Endothelial cell of umbilical vein (primary cell): ENCODE measurements around the gene ZFYVE16. TPM values are rescaled to one million over a fixed set of nuclear protein-coding genes. Genes with fewer than 3 reads are reported as not detected.

ENCODE experiments used
- BruUV-seq: library from RNA; stranded (reverse); fragments of 400-500 nt; replicated peaks from 2 replicates; lab custom pipeline; 2021; lab: Mats Ljungman, UMichigan
- CTCF ChIA-PET: fragments of 300-600, 350-600 bp; sonication (Branson Sonifier 250); formaldehyde crosslinking; loops from one replicate; lab custom pipeline; 2021; ENCODE audit warnings: antibody characterized with exemption, inconsistent platforms; lab: Charles Lee
- POLR2A ChIA-PET: fragments of 300-600, 350-600 bp; sonication (Branson Sonifier 250); formaldehyde crosslinking; loops from one replicate; lab custom pipeline; 2021; ENCODE audit warnings: antibody characterized with exemption, inconsistent platforms; lab: Charles Lee
- DNase-seq: peaks from one replicate; pipeline ENCODE4 v3.0.0-alpha.2; 2011; ENCODE audit warnings: low read depth, low spot score
- FAIRE-seq: peaks from 2 replicates; lab custom pipeline; 2011; peaks lifted over from hg19 to GRCh38; lab: Jason Lieb, UNC
- H2AFZ ChIP-seq: 2 replicates; pipeline ENCODE4 v1.6.0; 2012; ENCODE audit warnings: low read depth, low read length, control low read depth, inconsistent platforms
- H3K27ac ChIP-seq: 2 replicates; pipeline ENCODE4 v1.5.1; 2011; ENCODE audit warnings: low read depth, mild to moderate bottlenecking, control low read depth, low read length, moderate library complexity; ENCODE audit not compliant: insufficient read depth
- H3K27me3 ChIP-seq, 2 experiments: 2 replicates each; pipeline versions ENCODE4 v1.6.0 to v1.6.1; 2011; ENCODE audit warnings: low read length in 2 of 2, mixed read lengths in 1 of 2; ENCODE audit not compliant: control insufficient read depth in 2 of 2, insufficient read depth in 2 of 2
- H3K36me3 ChIP-seq, 2 experiments: 2 replicates in 1 of 2; 3 replicates in 1 of 2; pipeline ENCODE4 v1.5.1; 2011; ENCODE audit warnings: low read length in 2 of 2, mild to moderate bottlenecking in 1 of 2, moderate library complexity in 1 of 2; ENCODE audit not compliant: control insufficient read depth in 2 of 2, insufficient read depth in 2 of 2; ENCODE audit errors: extremely low read depth in 1 of 2
- H3K4me1 ChIP-seq: 3 replicates; pipeline ENCODE4 v1.5.1; 2011; ENCODE audit warnings: mild to moderate bottlenecking, low read length; ENCODE audit not compliant: control insufficient read depth, insufficient read depth; ENCODE audit errors: extremely low read depth
- H3K4me2 ChIP-seq: 2 replicates; pipeline ENCODE4 v1.6.1; 2011; ENCODE audit warnings: low read length, control low read depth, mixed read lengths; ENCODE audit not compliant: insufficient read depth
- H3K4me3 ChIP-seq, 3 experiments: fragments of 200-600 bp in 1 of 3; sonication (generic), shearing (Covaris generic) in 1 of 3; replicated peaks in 1 of 3; 2 replicates each; pipeline ENCODE4 v1.5.1; 2011 to 2016; ENCODE audit warnings: control low read depth in 3 of 3, low read length in 3 of 3, mild to moderate bottlenecking in 2 of 3, inconsistent platforms in 1 of 3, low read depth in 1 of 3, moderate library complexity in 1 of 3; ENCODE audit not compliant: insufficient read depth in 1 of 3
- H3K79me2 ChIP-seq: 2 replicates; pipeline ENCODE4 v1.6.0; 2012; ENCODE audit warnings: low read length, inconsistent platforms; ENCODE audit not compliant: control insufficient read depth, insufficient read depth
- H3K9ac ChIP-seq: replicated peaks from 2 replicates; pipeline ENCODE3; 2011; ENCODE audit warnings: low read length, control low read depth; ENCODE audit not compliant: insufficient read depth; ENCODE audit errors: extremely low read depth
- H3K9me1 ChIP-seq: replicated peaks from 3 replicates; pipeline ENCODE4 v1.6.0; 2011; ENCODE audit warnings: mild to moderate bottlenecking, low read length; ENCODE audit not compliant: control insufficient read depth, insufficient read depth; ENCODE audit errors: extremely low read depth
- H3K9me3 ChIP-seq: replicated peaks from 2 replicates; pipeline ENCODE4 v1.5.1; 2012; ENCODE audit warnings: low read length, inconsistent platforms; ENCODE audit not compliant: control insufficient read depth, insufficient read depth
- H4K20me1 ChIP-seq: replicated peaks from 2 replicates; pipeline ENCODE3; 2011; ENCODE audit warnings: mild to moderate bottlenecking, low read length; ENCODE audit not compliant: control insufficient read depth, insufficient read depth; ENCODE audit errors: extremely low read depth
- EZH2 ChIP-seq: IDR thresholded peaks from 2 replicates; pipeline ENCODE4 v1.6.1; 2012; ENCODE audit warnings: borderline replicate concordance, low read depth, mild to moderate bottlenecking, moderate library complexity, low read length, inconsistent platforms; ENCODE audit not compliant: severe bottlenecking
- FOS ChIP-seq: IDR thresholded peaks from 2 replicates; pipeline ENCODE4 v1.6.1; 2011; ENCODE audit warnings: mild to moderate bottlenecking, low read length, moderate library complexity, borderline replicate concordance; ENCODE audit not compliant: insufficient read depth
- GATA2 ChIP-seq: IDR thresholded peaks from 2 replicates; pipeline ENCODE4 v1.7.0; 2011; ENCODE audit warnings: low read depth, mild to moderate bottlenecking, moderate library complexity, mixed read lengths, low read length; ENCODE audit not compliant: insufficient read length, insufficient read depth
- JUN ChIP-seq: IDR thresholded peaks from 2 replicates; pipeline ENCODE4 v1.6.1; 2011; ENCODE audit warnings: borderline replicate concordance, low read depth; ENCODE audit not compliant: insufficient read length, insufficient read depth
- MAX ChIP-seq: IDR thresholded peaks from 2 replicates; pipeline ENCODE4 v1.6.1; 2011; ENCODE audit not compliant: insufficient read depth, insufficient read length
- MYC ChIP-seq: IDR thresholded peaks from one replicate; pipeline ENCODE4 v1.6.1; 2011; ENCODE audit warnings: mild to moderate bottlenecking, low read depth, low read length
- POLR2A ChIP-seq: IDR thresholded peaks from 2 replicates; pipeline ENCODE4 v1.6.1; 2012; ENCODE audit warnings: low read depth, mild to moderate bottlenecking, control low read depth, low read length
- POLR2AphosphoS5 ChIP-seq: IDR thresholded peaks from 2 replicates; pipeline ENCODE4 v1.6.1; 2012; ENCODE audit warnings: low read depth, mild to moderate bottlenecking, control low read depth, low read length, moderate library complexity; ENCODE audit not compliant: insufficient read depth
- dilution Hi-C: fragments of 300-500 bp; cut with MboI; formaldehyde crosslinking; loops from one replicate; pipeline ENCODE4 v1.15.0; 2019; ENCODE audit warnings: low sequenced_read_pairs; ENCODE audit not compliant: extremely low pct_ligation_motif_present
- intact Hi-C: fragments of 100-400 bp; cut with micrococcal nuclease; formaldehyde crosslinking; loops from one replicate; pipeline ENCODE4 v1.10.0; 2022
- polyA plus RNA-seq, 4 experiments: library from polyadenylated mRNA; depleted of rRNA in 3 of 4; stranded (reverse) in 3 of 4; unstranded in 1 of 4; fragments of >200 nt; gene quantifications; 2 replicates each; pipeline versions ENCODE4 v1.2.1 to v1.2.3, GENCODE V29; 2011 to 2012; ENCODE audit warnings: missing spikeins in 1 of 4
- total RNA-seq: library from RNA; stranded (reverse); gene quantifications from 2 replicates; pipeline ENCODE4 v1.2.3, GENCODE V29; 2021
- TF ChIP-seq, protein P1 (sequence below), 2 donors: IDR thresholded peaks; 1 replicate in 1 of 2; 2 replicates in 1 of 2; pipeline ENCODE4 v1.5.1; 2011; ENCODE audit warnings: low read length in 2 of 2, mild to moderate bottlenecking in 2 of 2, moderate library complexity in 2 of 2, control low read depth in 1 of 2, inconsistent platforms in 1 of 2, low read depth in 1 of 2; ENCODE audit not compliant: insufficient read depth in 1 of 2; ENCODE audit errors: extremely low read depth in 1 of 2

Gene ZFYVE16
- total and polyA plus RNA-seq, 2 donors (not counting 3 experiments of a cell fraction or from before 2014, with no cell fraction given): 5.1 to 43.1 TPM

GRCh38 chr5:80481019-80481893, 73.4 kb downstream of the ZFYVE16 start:
- H3K36me3 ChIP-seq: no peaks in the 10 kb centered on the region
- no peaks in the 10 kb centered on the region for H3K9me1 ChIP-seq
- no peaks in the 10 kb centered on the region for H3K4me1 ChIP-seq
- intact Hi-C loops (loop anchor here (1.0 to 10.0 kb wide), 5 partner anchors 73 to 714 kb away; partner anchors contain the start of genes RASGRF2 and ZFYVE16), dilution Hi-C loops (no loop called here)
- BruUV-seq: no TSS peak
- peaks cover 2% of the 10 kb centered on the region for H4K20me1 ChIP-seq
- POLR2A ChIA-PET: interaction anchor here (0.9 kb wide), 1 partner anchor 74 kb away, joined by 4 read pairs; the partner anchor contains the start of gene ZFYVE16
- H3K9me3 ChIP-seq: no peaks in the 10 kb centered on the region
- H3K79me2 ChIP-seq: no peaks in the 10 kb centered on the region
- H3K9ac ChIP-seq: no peak overlapping the region
- TF ChIP-seq, protein P1, sequence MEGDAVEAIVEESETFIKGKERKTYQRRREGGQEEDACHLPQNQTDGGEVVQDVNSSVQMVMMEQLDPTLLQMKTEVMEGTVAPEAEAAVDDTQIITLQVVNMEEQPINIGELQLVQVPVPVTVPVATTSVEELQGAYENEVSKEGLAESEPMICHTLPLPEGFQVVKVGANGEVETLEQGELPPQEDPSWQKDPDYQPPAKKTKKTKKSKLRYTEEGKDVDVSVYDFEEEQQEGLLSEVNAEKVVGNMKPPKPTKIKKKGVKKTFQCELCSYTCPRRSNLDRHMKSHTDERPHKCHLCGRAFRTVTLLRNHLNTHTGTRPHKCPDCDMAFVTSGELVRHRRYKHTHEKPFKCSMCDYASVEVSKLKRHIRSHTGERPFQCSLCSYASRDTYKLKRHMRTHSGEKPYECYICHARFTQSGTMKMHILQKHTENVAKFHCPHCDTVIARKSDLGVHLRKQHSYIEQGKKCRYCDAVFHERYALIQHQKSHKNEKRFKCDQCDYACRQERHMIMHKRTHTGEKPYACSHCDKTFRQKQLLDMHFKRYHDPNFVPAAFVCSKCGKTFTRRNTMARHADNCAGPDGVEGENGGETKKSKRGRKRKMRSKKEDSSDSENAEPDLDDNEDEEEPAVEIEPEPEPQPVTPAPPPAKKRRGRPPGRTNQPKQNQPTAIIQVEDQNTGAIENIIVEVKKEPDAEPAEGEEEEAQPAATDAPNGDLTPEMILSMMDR (IDR thresholded peaks at IDR 0.05; ENCODE audit: extremely low read depth in 1 of 2, insufficient read depth in 1 of 2, low read depth in 1 of 2, low read length in 2 of 2): peak; percentile 81 to 85
- TF ChIP-seq POLR2A: no peak
- no peak overlapping the region for H3K4me3 ChIP-seq
- no peak overlapping the region for H3K27ac ChIP-seq
- H2AFZ ChIP-seq: no peak overlapping the region
- no peaks in the 10 kb centered on the region for H3K27me3 ChIP-seq
- FAIRE-seq (peak; percentile 74), DNase-seq (peak; percentile 59)
- H3K4me2 ChIP-seq: no peak overlapping the region
- CTCF ChIA-PET: interaction anchor here (0.6 to 6.3 kb wide), 40 partner anchors 9 to 714 kb away, joined by 3 to 116 read pairs (median 4); partner anchors contain the start of genes DHFR, MSH3 and ZFYVE16

DNA sequence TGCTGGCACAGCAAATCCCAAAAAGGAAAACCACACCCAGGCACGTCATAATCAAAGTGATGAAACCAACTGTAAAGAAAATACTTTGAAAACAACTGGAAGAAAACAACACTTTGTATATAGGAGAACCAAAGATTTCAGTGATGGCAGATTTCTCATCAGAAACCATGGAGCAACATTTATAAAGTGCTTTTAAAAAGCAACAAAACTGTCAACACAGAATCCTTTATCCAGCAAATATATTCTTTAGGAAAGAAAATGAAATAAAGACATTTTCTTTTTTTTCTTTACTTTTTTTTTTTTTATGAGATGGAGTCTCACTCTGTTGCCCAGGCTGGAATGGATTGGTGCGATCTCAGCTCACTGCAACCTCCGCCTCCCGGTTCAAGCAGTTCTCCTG, 74.7 kb downstream of the ZFYVE16 start:
- H3K27ac ChIP-seq: no peak overlapping the region
- H3K79me2 ChIP-seq: no peaks in the 10 kb centered on the region
- no peaks in the 10 kb centered on the region for H3K36me3 ChIP-seq
- TF ChIP-seq GATA2 (no peak), MAX (no peak), FOS (no peak), JUN (no peak), POLR2A (no peak), MYC (no peak), EZH2 (no peak), POLR2AphosphoS5 (no peak)
- TF ChIP-seq, protein P1 (IDR thresholded peaks at IDR 0.05; ENCODE audit: extremely low read depth in 1 of 2, insufficient read depth in 1 of 2, low read depth in 1 of 2, low read length in 2 of 2): no peak
- no TSS peak for BruUV-seq
- H3K4me1 ChIP-seq: no peaks in the 10 kb centered on the region
- H3K9me1 ChIP-seq: no peaks in the 10 kb centered on the region
- FAIRE-seq (no peak), DNase-seq (no peak)
- dilution Hi-C loops (no loop called here), intact Hi-C loops (loop anchor here (10.0 kb wide), 1 partner anchor 482 kb away; the partner anchor contains the start of gene RASGRF2)
- no peak overlapping the region for H2AFZ ChIP-seq
- H3K27me3 ChIP-seq: no peaks in the 10 kb centered on the region
- H3K4me3 ChIP-seq: no peak overlapping the region
- no peaks in the 10 kb centered on the region for H3K9me3 ChIP-seq
- ChIA-PET CTCF (interaction anchor here (1.0 to 6.3 kb wide), 6 partner anchors 29 to 190 kb away, joined by 3 to 116 read pairs (median 9); partner anchors contain the start of gene ZFYVE16), POLR2A (no interaction called here)
- no peak overlapping the region for H3K4me2 ChIP-seq
- peaks cover 2% of the 10 kb centered on the region for H4K20me1 ChIP-seq
- H3K9ac ChIP-seq: no peak overlapping the region
